Ishikawa (cell line): Measurements from ENCODE around the gene NCR3LG1.

Source experiments
- CEBPB ChIP-seq: IDR thresholded peaks from 2 replicates; pipeline ENCODE4 v1.6.1; 2012
- CREB1 ChIP-seq: IDR thresholded peaks from 2 replicates; pipeline ENCODE4 v1.6.1; 2012; ENCODE audit warnings: low read depth
- EGR1 ChIP-seq: IDR thresholded peaks from 2 replicates; pipeline ENCODE4 v1.6.1; 2012
- EP300 ChIP-seq: IDR thresholded peaks from 2 replicates; pipeline ENCODE4 v1.6.1; 2012; ENCODE audit warnings: borderline replicate concordance
- FOXM1 ChIP-seq: IDR thresholded peaks from 2 replicates; pipeline ENCODE4 v1.6.1; 2012; ENCODE audit warnings: low read depth, borderline replicate concordance
- MAX ChIP-seq: IDR thresholded peaks from 2 replicates; pipeline ENCODE4 v1.6.1; 2012
- NFIC ChIP-seq: IDR thresholded peaks from 2 replicates; pipeline ENCODE4 v1.6.1; 2012
- RAD21 ChIP-seq: IDR thresholded peaks from 2 replicates; pipeline ENCODE4 v1.6.1; 2012; ENCODE audit warnings: low read depth
- REST ChIP-seq: IDR thresholded peaks from 2 replicates; pipeline ENCODE4 v1.6.1; 2012; ENCODE audit warnings: low read depth, mild to moderate bottlenecking
- TAF1 ChIP-seq: IDR thresholded peaks from 2 replicates; pipeline ENCODE4 v1.6.1; 2012; ENCODE audit warnings: low read depth, mild to moderate bottlenecking
- TCF12 ChIP-seq: IDR thresholded peaks from 2 replicates; pipeline ENCODE4 v1.6.1; 2012; ENCODE audit warnings: low read depth
- TEAD4 ChIP-seq: IDR thresholded peaks from 2 replicates; pipeline ENCODE4 v1.6.1; 2012
- YY1 ChIP-seq: IDR thresholded peaks from 2 replicates; pipeline ENCODE4 v1.6.1; 2012; ENCODE audit warnings: low read depth
- ZBTB7A ChIP-seq: IDR thresholded peaks from 2 replicates; pipeline ENCODE4 v1.6.1; 2012; ENCODE audit warnings: low read depth
- TF ChIP-seq, protein P1 (sequence below): IDR thresholded peaks from 2 replicates; pipeline ENCODE4 v1.6.1; 2012

The NCR3LG1 gene

DNA sequence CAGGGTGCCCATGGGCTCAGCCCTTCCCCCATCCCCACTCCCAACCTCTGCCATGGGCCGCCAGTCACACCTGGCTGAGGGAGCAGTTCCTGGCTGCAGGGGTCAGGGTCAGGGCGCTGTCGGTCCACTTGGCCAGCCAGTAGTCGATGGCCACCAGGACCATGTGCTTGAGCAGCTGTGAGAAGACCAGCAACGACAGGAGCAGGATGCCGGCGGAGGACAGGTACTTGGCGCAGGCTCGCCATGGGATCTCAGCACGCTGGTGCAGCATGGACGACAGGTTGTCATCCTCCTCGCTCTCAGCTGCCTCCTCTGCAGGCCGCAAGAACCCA lies 55.2 kb downstream of the NCR3LG1 start:
- TF ChIP-seq EP300 (no peak), TCF12 (no peak), CEBPB (no peak), TEAD4 (no peak), NFIC (no peak), ZBTB7A (no peak), TAF1 (no peak), RAD21 (no peak), MAX (no peak), YY1 (no peak), EGR1 (no peak), FOXM1 (no peak), REST (no peak), CREB1 (no peak)
- TF ChIP-seq, protein P1, sequence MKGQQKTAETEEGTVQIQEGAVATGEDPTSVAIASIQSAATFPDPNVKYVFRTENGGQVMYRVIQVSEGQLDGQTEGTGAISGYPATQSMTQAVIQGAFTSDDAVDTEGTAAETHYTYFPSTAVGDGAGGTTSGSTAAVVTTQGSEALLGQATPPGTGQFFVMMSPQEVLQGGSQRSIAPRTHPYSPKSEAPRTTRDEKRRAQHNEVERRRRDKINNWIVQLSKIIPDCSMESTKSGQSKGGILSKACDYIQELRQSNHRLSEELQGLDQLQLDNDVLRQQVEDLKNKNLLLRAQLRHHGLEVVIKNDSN = no peak

GRCh38 chr11:17407575-17407974 lies 56.0 kb downstream of the NCR3LG1 start:
- no peak for TF ChIP-seq EP300
- TF ChIP-seq, protein P1 = peak; percentile 84

- no peak for TF ChIP-seq ZBTB7A
- no peak for TF ChIP-seq TAF1
- TF ChIP-seq CEBPB = no peak
- TF ChIP-seq CREB1 = no peak
- no peak for TF ChIP-seq RAD21
- TF ChIP-seq YY1 = no peak
- no peak for TF ChIP-seq NFIC
- no peak for TF ChIP-seq EGR1
- no peak for TF ChIP-seq REST
- no peak for TF ChIP-seq TEAD4
- TF ChIP-seq TCF12 = no peak
- TF ChIP-seq FOXM1 = no peak
- TF ChIP-seq, protein P1 = no peak
- no peak for TF ChIP-seq EP300
- no peak for TF ChIP-seq MAX
Measured at GRCh38 chr11:17408026-17408425, 56.4 kb downstream of the NCR3LG1 start.

DNA sequence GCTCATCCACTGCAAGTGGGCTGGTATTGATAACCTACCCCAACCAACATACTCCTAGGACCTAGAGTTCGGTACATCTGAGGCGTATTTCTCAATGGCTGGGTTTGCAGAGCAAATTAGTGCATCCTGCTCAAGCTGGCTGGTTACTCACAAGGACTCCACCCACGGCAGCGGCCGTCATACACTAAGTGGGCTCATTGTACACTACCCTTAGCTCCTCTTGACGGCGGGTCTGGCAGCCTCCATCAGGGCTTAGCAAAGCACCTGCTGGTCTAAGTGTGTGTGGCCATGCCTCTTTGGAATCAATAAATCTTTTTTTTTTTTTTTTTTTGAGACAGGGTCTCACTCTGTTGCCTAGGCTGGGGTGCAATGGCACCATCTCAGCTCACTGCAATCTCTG lies 57.0 kb downstream of the NCR3LG1 start:
- no peak for TF ChIP-seq EP300
- TF ChIP-seq CEBPB = no peak
- no peak for TF ChIP-seq YY1
- no peak for TF ChIP-seq FOXM1
- TF ChIP-seq TCF12 = no peak
- TF ChIP-seq MAX = no peak
- no peak for TF ChIP-seq TEAD4
- no peak for TF ChIP-seq CREB1
- no peak for TF ChIP-seq RAD21
- no peak for TF ChIP-seq EGR1
- TF ChIP-seq REST = no peak
- no peak for TF ChIP-seq NFIC
- TF ChIP-seq, protein P1 = no peak
- TF ChIP-seq ZBTB7A = no peak
- no peak for TF ChIP-seq TAF1
